Smooth muscle cell of the brain vasculature (primary cell): ENCODE results near the gene ENPP1.
"Not testable (repeated sequence)": the region's sequence is repeated elsewhere in the genome, so short reads cannot be mapped to it uniquely, and the experiment has no call there.

Experiments
- DNase-seq: peaks from one replicate; pipeline ENCODE4 v3.0.0-alpha.2; 2012; ENCODE audit warnings: low read depth, low spot score

Gene ENPP1

DNA sequence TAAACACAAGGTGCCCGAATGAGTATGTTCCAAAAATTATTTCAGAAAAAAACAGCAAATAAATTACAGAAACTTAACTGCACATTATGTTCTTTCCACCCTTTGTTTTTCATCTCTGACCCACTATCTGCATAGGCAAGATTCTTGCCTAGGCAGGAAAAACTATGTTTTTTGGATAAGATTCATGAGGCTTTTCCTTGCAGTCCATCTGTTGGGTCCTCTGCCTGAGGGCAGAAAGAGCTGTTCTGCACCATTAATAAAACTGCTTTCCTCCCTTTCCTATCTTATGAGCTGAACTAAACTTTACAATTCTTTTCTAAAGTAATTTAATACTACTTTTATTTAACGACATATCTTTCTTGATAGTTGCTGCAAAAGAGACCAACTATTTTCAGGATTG is 21.1 kb downstream of the ENPP1 start:
- no peak for DNase-seq

- no peak for DNase-seq
These were observed 23.6 kb downstream of the ENPP1 start for GRCh38 chr6:131831392-131831791.

DNA sequence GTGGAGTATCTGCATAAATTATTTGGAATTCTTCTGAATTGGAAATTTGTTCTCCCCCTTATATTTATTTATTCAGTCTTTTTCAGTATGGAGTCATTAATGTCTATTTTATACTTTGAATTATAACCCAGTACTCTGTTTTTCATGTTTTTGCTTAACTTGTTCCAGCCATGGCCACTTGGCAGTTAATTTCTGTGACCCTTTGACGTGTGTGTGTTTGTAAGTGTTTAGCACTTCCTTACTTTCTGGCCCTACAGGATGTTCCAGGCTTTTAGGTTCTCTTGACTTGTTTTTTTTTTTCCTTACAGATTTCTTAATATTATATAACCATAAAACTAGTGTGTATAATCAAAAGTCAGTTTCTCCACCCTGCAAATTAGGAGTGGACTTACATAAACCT is 24.1 kb downstream of the ENPP1 start:
- DNase-seq: no peak

- DNase-seq: no peak
These were observed 24.5 kb downstream of the ENPP1 start for GRCh38 chr6:131832363-131832762.

- DNase-seq: no peak
These were observed 30.2 kb downstream of the ENPP1 start for GRCh38 chr6:131838051-131838450.

DNA sequence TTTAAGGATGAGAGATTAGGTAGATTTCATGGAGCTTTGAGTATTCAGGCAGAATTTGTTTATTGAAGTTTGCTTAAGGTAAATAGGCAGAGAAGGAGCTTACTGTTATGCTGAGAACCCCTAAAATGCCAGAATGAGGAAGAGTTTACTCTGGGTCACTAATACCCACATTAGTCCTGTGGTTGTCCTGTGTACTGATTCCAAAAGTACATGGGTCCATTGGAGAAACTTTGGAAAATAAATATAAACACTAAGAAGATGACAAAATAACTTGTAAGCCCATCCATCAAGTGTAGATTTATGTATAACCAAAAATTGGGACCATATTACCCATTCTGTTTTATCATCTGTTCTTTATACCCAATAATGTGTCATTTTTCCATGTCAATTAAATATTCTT is 31.6 kb downstream of the ENPP1 start:
- DNase-seq: no peak

GRCh38 chr6:131840441-131840840 is 32.6 kb downstream of the ENPP1 start:
- DNase-seq: no peak

GRCh38 chr6:131840936-131841583 is 33.2 kb downstream of the ENPP1 start:
- DNase-seq: no peak

- no peak for DNase-seq
These were observed 35.9 kb downstream of the ENPP1 start for GRCh38 chr6:131843768-131844167.

GRCh38 chr6:131844243-131844841 is 36.5 kb downstream of the ENPP1 start:
- no peak for DNase-seq

DNA sequence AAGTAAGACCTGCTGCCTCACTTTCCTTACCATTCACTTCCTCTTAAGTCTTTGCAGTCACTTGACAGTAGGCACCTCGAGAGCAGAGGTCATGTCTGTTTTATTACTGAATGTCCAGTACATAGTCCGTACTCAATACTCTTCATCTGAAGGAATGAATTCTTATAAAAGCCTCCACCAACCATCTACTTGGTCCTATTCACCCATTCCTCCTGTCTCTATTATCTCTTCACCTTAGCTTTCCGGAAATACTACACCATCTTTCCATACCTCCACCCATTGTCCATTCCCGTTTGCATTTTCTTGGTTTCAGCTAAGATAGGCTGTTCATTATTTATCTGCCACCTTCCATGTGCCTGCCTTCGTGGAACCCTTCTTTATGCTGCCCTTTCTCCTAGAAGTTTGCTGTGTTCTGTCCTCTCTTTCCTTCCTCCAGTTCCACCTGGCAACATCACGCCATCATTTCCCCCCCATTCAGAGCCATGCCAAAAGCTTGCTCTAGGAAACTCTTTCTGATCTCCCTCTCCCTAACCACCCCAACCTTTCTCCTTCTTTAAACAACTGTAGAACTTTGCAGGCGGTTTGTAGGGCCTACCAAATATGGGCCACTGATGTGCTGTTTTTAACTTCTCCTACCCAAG is 38.3 kb downstream of the ENPP1 start:
- DNase-seq: no peak

- no peak for DNase-seq
These were observed 39.1 kb downstream of the ENPP1 start for GRCh38 chr6:131846905-131847304.

- no peak for DNase-seq
These were observed 42.0 kb downstream of the ENPP1 start for GRCh38 chr6:131849799-131850198.

DNA sequence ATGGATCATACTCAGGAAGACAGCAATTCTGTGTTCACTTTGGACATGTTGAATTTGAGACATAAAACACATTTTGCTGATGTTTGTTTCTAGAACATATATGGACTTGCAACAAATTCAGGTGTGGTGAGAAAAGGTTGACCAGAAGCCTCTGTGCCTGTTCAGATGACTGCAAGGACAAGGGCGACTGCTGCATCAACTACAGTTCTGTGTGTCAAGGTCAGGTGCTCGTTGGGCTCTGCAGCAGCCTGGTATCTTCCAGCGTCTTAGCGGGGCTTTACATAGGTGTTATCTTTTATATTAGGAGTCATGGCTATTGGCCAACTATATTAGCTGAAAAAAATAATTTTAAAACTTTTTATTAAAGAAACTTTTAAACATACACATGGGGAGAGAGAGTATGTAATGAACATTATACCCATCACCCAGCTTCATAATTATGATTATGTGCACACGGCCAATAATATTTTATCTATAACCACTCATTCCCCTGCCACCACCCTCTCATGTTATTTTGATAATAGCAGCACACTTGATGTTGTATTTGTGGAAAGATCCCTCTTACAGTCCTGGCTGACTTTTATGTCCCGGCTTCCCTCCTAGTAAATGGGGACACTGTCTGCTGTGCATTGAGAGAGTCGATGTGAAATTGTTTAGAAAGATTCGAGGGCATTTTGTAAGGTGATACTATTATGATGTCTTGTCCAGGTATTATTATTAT is 43.4 kb downstream of the ENPP1 start:
- no peak for DNase-seq

GRCh38 chr6:131852200-131852599 is 44.4 kb downstream of the ENPP1 start:
- DNase-seq: no peak

GRCh38 chr6:131854803-131855202 is 47.0 kb downstream of the ENPP1 start:
- DNase-seq: no peak

- no peak for DNase-seq
These were observed 51.1 kb downstream of the ENPP1 start for GRCh38 chr6:131858765-131859415.

- DNase-seq: not testable (repeated sequence)
These were observed 51.8 kb downstream of the ENPP1 start for GRCh38 chr6:131859658-131860057.

DNA sequence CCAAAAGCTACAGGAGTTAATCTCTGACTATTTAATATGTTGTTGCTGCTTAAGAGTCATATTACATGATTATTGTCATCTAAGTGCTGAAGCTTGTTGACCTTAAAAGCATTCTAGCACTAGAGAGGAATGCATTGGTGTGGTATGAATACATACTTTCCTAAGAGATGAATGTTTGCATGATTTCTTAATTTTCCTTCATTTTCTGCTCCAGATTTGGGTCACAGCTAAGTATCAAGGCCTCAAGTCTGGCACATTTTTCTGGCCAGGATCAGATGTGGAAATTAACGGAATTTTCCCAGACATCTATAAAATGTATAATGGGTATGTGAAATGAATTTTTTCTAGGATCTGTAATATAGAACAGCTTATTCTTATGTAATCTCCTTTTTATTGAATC is 53.6 kb downstream of the ENPP1 start:
- DNase-seq: no peak

DNA sequence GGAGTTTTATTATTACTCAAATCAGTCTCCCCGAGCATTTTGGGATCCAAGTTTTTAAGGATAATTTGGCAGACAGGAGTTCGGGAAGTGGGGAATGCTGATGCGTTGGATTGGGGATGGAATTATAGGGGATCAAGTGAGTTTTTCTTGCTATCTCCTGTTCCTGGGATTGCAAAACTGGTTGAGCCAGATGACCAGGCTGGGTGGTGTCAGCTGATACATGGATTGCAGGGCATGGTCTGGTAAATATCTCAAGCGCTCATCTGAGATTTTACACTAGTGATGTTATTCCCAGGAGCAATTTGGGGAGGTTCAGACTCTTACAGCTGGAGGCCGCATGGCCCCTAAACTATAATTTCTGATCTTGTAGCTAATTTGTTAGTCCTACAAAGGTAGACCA is 54.7 kb downstream of the ENPP1 start:
- no peak for DNase-seq

GRCh38 chr6:131867744-131868143 is 59.9 kb downstream of the ENPP1 start:
- no peak for DNase-seq

- DNase-seq: no peak
These were observed 61.0 kb downstream of the ENPP1 start for GRCh38 chr6:131868836-131869235.
